T-cell (primary cell): Measurements from ENCODE around the gene SERF2. TPM values are rescaled to one million over a fixed set of nuclear protein-coding genes. Genes with fewer than 3 reads are reported as not detected.
"Not testable (repeated sequence)": the region's sequence is repeated elsewhere in the genome, so short reads cannot be mapped to it uniquely, and the experiment has no call there.

Experiments used
- ATAC-seq, 4 experiments: fragments of 200-7000 bp in 3 of 4; fragments of 150-1000 bp in 1 of 4; cut with Tn5 transposase; replicated peaks in 1 of 4; 1 replicate in 3 of 4; 2 replicates in 1 of 4; pipeline ENCODE4 v1.10.0; 2021; ENCODE audit warnings: moderate library complexity in 3 of 4, mild to moderate bottlenecking in 2 of 4, moderate number of reproducible peaks in 1 of 4
- CTCF ChIA-PET, 2 donors: fragments of 300-600 bp; sonication (Branson Sonifier 250); formaldehyde crosslinking; loops; one replicate each; lab custom pipeline; 2022; ENCODE audit warnings: antibody characterized with exemption in 2 of 2; lab: Charles Lee
- POLR2A ChIA-PET, 2 donors: fragments of 300-600 bp; sonication (Branson Sonifier 250); formaldehyde crosslinking; loops; one replicate each; lab custom pipeline; 2022; ENCODE audit warnings: antibody characterized with exemption in 2 of 2; lab: Charles Lee
- DNase-seq, 35 experiments: peaks; one replicate each; pipeline versions ENCODE4 v3.0.0 to v3.0.0-alpha.2; 2013 to 2023
- H3K27ac ChIP-seq: one replicate; pipeline ENCODE4 v1.5.1; 2013; ENCODE audit warnings: low read length
- H3K27me3 ChIP-seq, 2 experiments: replicated peaks in 1 of 2; 1 replicate in 1 of 2; 2 replicates in 1 of 2; pipeline versions ENCODE4 v1.6.1 to v1.7.0; 2013; ENCODE audit warnings: low read length in 1 of 2, mixed read lengths in 1 of 2; ENCODE audit not compliant: control insufficient read depth in 2 of 2, insufficient read depth in 2 of 2; ENCODE audit errors: extremely low read depth in 1 of 2
- H3K36me3 ChIP-seq, 2 donors: 1 replicate in 1 of 2; 2 replicates in 1 of 2; pipeline versions ENCODE4 v1.6.1 to v1.7.0; 2013; ENCODE audit warnings: low read length in 1 of 2; ENCODE audit not compliant: control insufficient read depth in 2 of 2, insufficient read depth in 1 of 2; ENCODE audit errors: extremely low read depth in 1 of 2
- H3K4me1 ChIP-seq, 2 experiments: 1 replicate in 1 of 2; 2 replicates in 1 of 2; pipeline versions ENCODE4 v1.6.1 to v1.7.0; 2013; ENCODE audit warnings: low read length in 2 of 2, mixed read lengths in 1 of 2; ENCODE audit not compliant: insufficient read depth in 2 of 2, control insufficient read depth in 1 of 2; ENCODE audit errors: extremely low read depth in 1 of 2
- H3K4me3 ChIP-seq, 2 donors: 1 replicate in 1 of 2; 2 replicates in 1 of 2; pipeline versions ENCODE4 v1.5.1 to v1.7.0; 2013; ENCODE audit warnings: mild to moderate bottlenecking in 2 of 2, low read length in 1 of 2, moderate library complexity in 1 of 2; ENCODE audit not compliant: control insufficient read depth in 1 of 2; ENCODE audit errors: extremely low read depth in 1 of 2
- H3K9me3 ChIP-seq: 2 replicates; pipeline ENCODE4 v1.7.0; 2013
- H3K27ac Mint-ChIP-seq, 2 donors: one replicate each; pipeline ENCODE4 v1.8.0; 2020 to 2021; ENCODE audit warnings: mild to moderate bottlenecking in 2 of 2, mixed read lengths in 2 of 2
- H3K27me3 Mint-ChIP-seq, 2 donors: one replicate each; pipeline ENCODE4 v1.8.0; 2021 to 2022; ENCODE audit warnings: mixed read lengths in 2 of 2
- H3K36me3 Mint-ChIP-seq: one replicate; pipeline ENCODE4 v1.8.0; 2021; ENCODE audit warnings: mixed read lengths
- H3K4me1 Mint-ChIP-seq, 3 donors: one replicate each; pipeline ENCODE4 v1.8.0; 2020 to 2022; ENCODE audit warnings: mixed read lengths in 3 of 3, mild to moderate bottlenecking in 1 of 3
- H3K4me3 Mint-ChIP-seq, 3 donors: one replicate each; pipeline ENCODE4 v1.8.0; 2020 to 2022; ENCODE audit warnings: mild to moderate bottlenecking in 3 of 3, mixed read lengths in 3 of 3, moderate library complexity in 3 of 3
- H3K9me3 Mint-ChIP-seq, 3 donors: one replicate each; pipeline ENCODE4 v1.8.0; 2020 to 2022; ENCODE audit warnings: mixed read lengths in 3 of 3
- WGBS: methylation state at CpG from one replicate; pipeline ENCODE4 v1.1.5; 2013; ENCODE audit warnings: missing lambda C conversion rate; ENCODE audit not compliant: insufficient coverage; 5-methylcytosine and 5-hydroxymethylcytosine counted together
- total RNA-seq, 35 experiments: library from RNA in 6 of 35; stranded (reverse) in 6 of 35; fragments of 120-200 nt in 1 of 35; gene quantifications; one replicate each; pipeline versions ENCODE4 v1.2.1 to v1.2.4 and lab custom pipeline; 2013 to 2026

SERF2 gene
- total RNA-seq, 5 donors from 2014 or later (not counting 1 experiment from before 2014, with no cell fraction given): 397 to 586 (median 532) TPM

GRCh38 chr15:43828061-43828657 is 36.0 kb downstream of the SERF2 start:
- no peaks in the 10 kb centered on the region for H3K36me3 Mint-ChIP-seq
- ATAC-seq (no peak), DNase-seq (peak in 2 of 35 experiments; percentile 10 to 46)
- Histone ChIP-seq H3K36me3 (no peaks in the 10 kb centered on the region), H3K4me3 (peak overlapping the region in 1 of 2 donors; percentile 72), H3K4me1 (peaks cover 27 to 57% of the 10 kb centered on the region in 2 experiments), H3K27ac (peak overlapping the region; percentile 71), H3K9me3 (no peaks in the 10 kb centered on the region), H3K27me3 (no peaks in the 10 kb centered on the region)
- no peaks in the 10 kb centered on the region for H3K9me3 Mint-ChIP-seq
- ChIA-PET CTCF (no interaction called here), POLR2A (interaction anchor here in 1 of 2 donors (0.5 to 0.7 kb wide), 3 partner anchors 19 to 877 kb away, joined by 3 to 5 read pairs (median 4); no protein-coding TSS in a partner anchor)
- H3K4me1 Mint-ChIP-seq: peaks cover 55 to 63% (median 57%) of the 10 kb centered on the region in 3 donors
- no CpG with 5 or more reads among the region's 6 CpGs for WGBS
- H3K27me3 Mint-ChIP-seq: no peaks in the 10 kb centered on the region
- H3K27ac Mint-ChIP-seq: peak overlapping the region; percentile 89 to 91
- H3K4me3 Mint-ChIP-seq: peak overlapping the region; percentile 84 to 99 (median 89)

DNA sequence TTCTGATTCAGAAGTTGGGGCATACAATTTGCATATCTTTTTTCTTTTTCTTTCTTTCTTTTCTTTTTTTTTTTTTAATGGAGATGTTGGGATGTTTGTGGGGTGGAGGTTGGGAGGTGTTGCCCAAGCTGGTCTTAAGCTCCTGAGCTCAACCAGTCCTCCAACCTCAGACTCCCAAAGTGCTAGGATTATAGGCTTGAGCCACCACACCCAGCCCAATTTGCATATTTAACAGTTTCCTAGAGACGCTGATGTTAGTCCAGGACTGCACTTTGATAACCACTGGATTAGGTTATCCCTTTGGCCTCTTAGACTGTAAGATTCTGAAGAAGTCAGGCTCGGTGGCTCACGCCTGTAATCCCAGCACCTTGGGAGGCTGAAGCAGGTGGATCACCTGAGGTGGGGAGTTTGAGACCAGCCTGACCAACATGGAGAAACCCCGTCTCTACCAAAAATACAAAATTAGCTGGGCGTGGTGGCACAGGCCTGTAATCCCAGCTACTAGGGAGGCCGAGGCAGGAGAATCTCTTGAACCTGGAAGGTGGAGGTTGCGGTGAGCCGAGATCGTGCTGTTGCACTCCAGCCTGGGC is 37.9 kb downstream of the SERF2 start:
- H3K4me3 ChIP-seq, H3K9me3 ChIP-seq, H3K4me3 Mint-ChIP-seq, H3K36me3 Mint-ChIP-seq, DNase-seq, H3K9me3 Mint-ChIP-seq, H3K27ac ChIP-seq, H3K36me3 ChIP-seq, H3K27me3 ChIP-seq, H3K27me3 Mint-ChIP-seq, ATAC-seq: not testable (repeated sequence)
- peaks cover 44 to 51% (median 46%) of the 10 kb centered on the region in 3 donors for H3K4me1 Mint-ChIP-seq
- ChIA-PET CTCF (interaction anchor here in 1 of 2 donors (0.6 kb wide), 1 partner anchor 674 kb away, joined by 5 read pairs; no protein-coding TSS in a partner anchor), POLR2A (interaction anchor here in 1 of 2 donors (0.7 kb wide), 1 partner anchor 15 kb away, joined by 4 read pairs; no protein-coding TSS in a partner anchor)
- WGBS: 100% methylated on average over 1 of the region's 9 CpGs
- peak overlapping the region; percentile 55 to 59 for H3K27ac Mint-ChIP-seq
- peaks cover 21 to 47% of the 10 kb centered on the region in 2 experiments for H3K4me1 ChIP-seq

DNA sequence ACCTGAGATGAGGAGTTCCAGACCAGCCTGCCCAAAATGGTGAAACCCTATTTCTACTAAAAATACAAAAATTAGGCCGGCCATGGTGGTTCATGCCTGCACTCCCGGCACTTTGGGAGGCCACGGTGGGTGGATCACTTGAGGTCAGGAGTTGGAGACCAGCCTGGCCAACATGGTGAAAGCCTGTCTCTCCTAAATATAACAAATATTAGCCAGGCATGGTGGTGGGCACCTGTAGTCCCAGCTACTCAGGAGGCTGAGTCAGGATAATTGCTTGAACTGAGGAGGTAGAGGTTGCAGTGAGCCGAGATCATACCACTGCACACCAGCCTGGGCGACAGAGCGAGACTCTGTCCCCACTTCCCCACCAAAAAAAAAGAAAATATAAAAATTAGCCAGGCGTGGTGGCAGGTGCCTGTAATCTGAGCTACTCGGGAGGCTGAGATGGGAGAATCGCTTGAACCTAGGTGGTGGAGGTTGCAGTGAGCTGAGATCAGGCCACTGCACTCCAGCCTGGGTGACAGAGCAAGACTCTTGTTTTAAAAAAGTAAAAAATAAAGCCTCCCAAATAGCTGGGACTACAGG is 38.7 kb downstream of the SERF2 start:
- POLR2A ChIA-PET, CTCF ChIA-PET, H3K9me3 Mint-ChIP-seq, H3K27me3 Mint-ChIP-seq, H3K9me3 ChIP-seq, H3K27ac ChIP-seq, H3K27me3 ChIP-seq, H3K36me3 ChIP-seq, H3K36me3 Mint-ChIP-seq, H3K4me3 ChIP-seq, H3K4me3 Mint-ChIP-seq, DNase-seq, H3K27ac Mint-ChIP-seq, ATAC-seq: not testable (repeated sequence)
- H3K4me1 Mint-ChIP-seq: peaks cover 40 to 49% (median 46%) of the 10 kb centered on the region in 3 donors
- 90% methylated on average over 2 of the region's 9 CpGs for WGBS
- peaks cover 18 to 42% of the 10 kb centered on the region in 2 experiments for H3K4me1 ChIP-seq

DNA sequence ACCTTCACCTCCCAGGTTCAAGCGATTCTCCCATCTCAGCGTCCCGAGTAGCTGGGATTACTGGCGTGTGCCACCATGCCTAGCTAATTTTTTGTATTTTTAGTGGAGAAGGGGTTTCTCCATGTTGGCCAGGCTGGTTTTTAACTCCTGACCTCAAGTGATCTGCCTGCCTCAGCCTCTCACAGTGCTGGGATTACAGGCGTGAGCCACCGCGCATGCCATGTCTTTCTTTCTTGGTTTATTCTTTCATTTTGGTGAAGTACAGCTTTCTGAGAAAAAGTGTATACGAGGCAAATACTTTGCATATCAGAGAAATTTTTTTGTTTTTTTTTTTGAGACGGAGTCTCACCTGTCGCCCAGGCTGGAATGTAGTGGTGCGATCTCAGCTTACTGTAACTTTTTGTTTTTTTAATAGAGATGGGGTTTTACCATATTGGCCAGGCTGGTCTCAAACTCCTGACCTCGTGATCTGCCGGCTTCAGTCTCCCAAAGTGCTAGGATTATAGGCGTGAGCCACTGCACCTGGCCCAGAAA is 39.5 kb downstream of the SERF2 start:
- ChIA-PET POLR2A (interaction anchor here in 1 of 2 donors (0.6 kb wide), 1 partner anchor 1150 kb away, joined by 17 read pairs; no protein-coding TSS in a partner anchor), CTCF (interaction anchor here in 1 of 2 donors (0.6 kb wide), 1 partner anchor 9 kb away, joined by 3 read pairs; no protein-coding TSS in a partner anchor)
- Mint-ChIP-seq H3K4me1 (peaks cover 32 to 41% (median 40%) of the 10 kb centered on the region in 3 donors), H3K27ac (peak overlapping the region; percentile 29 to 52)
- ATAC-seq, H3K4me3 Mint-ChIP-seq, H3K27me3 Mint-ChIP-seq, H3K4me3 ChIP-seq, H3K27ac ChIP-seq, DNase-seq, H3K36me3 Mint-ChIP-seq, H3K27me3 ChIP-seq, H3K9me3 Mint-ChIP-seq, H3K9me3 ChIP-seq: not testable (repeated sequence)
- Histone ChIP-seq H3K4me1 (peaks cover 12 to 34% of the 10 kb centered on the region in 2 experiments), H3K36me3 (peaks cover 0 to 12% of the 10 kb centered on the region in 2 donors)
- WGBS: 88% methylated on average over 7 of the region's 14 CpGs

DNA sequence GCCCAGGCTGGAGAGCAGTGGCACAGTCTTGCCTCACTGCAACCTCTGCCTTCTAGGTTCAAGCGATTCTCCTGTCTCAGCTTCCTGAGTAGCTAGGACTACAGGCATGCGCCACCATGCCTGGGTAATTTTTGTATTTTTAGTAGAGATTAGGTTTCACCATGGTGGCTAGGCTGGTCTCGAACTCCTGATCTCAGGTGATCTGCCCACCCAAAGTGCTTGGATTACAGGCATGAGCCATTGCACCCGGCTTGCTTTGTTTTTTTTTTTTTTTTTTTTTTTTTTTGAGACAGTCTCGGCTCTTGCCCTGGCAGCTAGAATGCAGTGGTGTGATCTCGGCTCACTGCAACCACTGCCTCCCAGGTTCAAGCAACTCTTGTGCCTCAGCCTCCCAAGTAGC is 40.4 kb downstream of the SERF2 start:
- H3K9me3 ChIP-seq, H3K36me3 Mint-ChIP-seq, DNase-seq, H3K27ac ChIP-seq, ATAC-seq, H3K9me3 Mint-ChIP-seq, H3K4me3 ChIP-seq, H3K27me3 Mint-ChIP-seq, CTCF ChIA-PET, H3K27me3 ChIP-seq, H3K27ac Mint-ChIP-seq: not testable (repeated sequence)
- peaks cover 0 to 12% of the 10 kb centered on the region in 2 donors for H3K36me3 ChIP-seq
- Mint-ChIP-seq H3K4me1 (peaks cover 28 to 34% (median 33%) of the 10 kb centered on the region in 3 donors), H3K4me3 (peak overlapping the region in 1 of 3 donors; percentile 21)
- peaks cover 8 to 27% of the 10 kb centered on the region in 2 experiments for H3K4me1 ChIP-seq
- 100% methylated on average over 1 of the region's 6 CpGs for WGBS
- POLR2A ChIA-PET: interaction anchor here (0.6 to 1.0 kb wide), 4 partner anchors 8 to 588 kb away, joined by 4 to 6 read pairs (median 6); partner anchors contain the start of gene MFAP1 (in 2 of the 2)

DNA sequence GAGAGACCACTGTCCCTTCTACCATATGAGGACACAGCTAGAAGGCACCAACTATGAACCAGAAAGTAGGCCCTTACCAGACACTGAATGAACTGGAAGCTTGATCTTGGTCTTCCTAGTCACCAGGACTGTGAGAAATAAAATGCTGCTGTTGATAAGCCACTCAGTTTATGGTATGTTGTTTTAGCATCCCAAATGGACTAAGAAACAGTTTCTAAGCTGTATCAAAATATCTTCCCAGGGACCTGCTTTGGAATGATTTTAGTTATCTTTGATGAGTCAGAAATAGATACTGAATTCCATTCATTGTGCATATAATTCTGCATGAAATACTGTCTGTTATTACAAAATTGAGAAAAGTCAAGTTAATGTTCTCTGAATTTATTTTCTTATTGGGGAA is 53.3 kb downstream of the SERF2 start:
- Histone ChIP-seq H3K4me1 (no peaks in the 10 kb centered on the region), H3K27ac (no peak overlapping the region), H3K36me3 (peaks cover 3 to 22% of the 10 kb centered on the region in 2 donors), H3K9me3 (no peaks in the 10 kb centered on the region), H3K4me3 (no peak overlapping the region), H3K27me3 (no peaks in the 10 kb centered on the region)
- no peaks in the 10 kb centered on the region for H3K27me3 Mint-ChIP-seq
- no peak for ATAC-seq
- CTCF ChIA-PET: no interaction called here
- no peak overlapping the region for H3K27ac Mint-ChIP-seq
- H3K9me3 Mint-ChIP-seq: no peaks in the 10 kb centered on the region
- H3K36me3 Mint-ChIP-seq: peaks cover 27% of the 10 kb centered on the region
- no peaks in the 10 kb centered on the region for H3K4me1 Mint-ChIP-seq
- H3K4me3 Mint-ChIP-seq: no peak overlapping the region
- POLR2A ChIA-PET: interaction anchor here in 1 of 2 donors (0.5 kb wide), 1 partner anchor 15 kb away, joined by 4 read pairs; no protein-coding TSS in a partner anchor
- no peak for DNase-seq
